Liver (tissue), 9 donors: Measurements from ENCODE around the gene PLA2G3. TPM values are rescaled to one million over a fixed set of nuclear protein-coding genes. Genes with fewer than 3 reads are reported as not detected.

Experiments used
- DNase-seq: peaks from one replicate; pipeline ENCODE4 v3.0.0-alpha.2; 2017; ENCODE audit warnings: low spot score
- H3K27ac ChIP-seq, 2 donors: one replicate each; pipeline ENCODE4 v1.7.0; 2013; ENCODE audit warnings: inconsistent platforms in 2 of 2, low read length in 2 of 2, control low read depth in 1 of 2, low read depth in 1 of 2, mild to moderate bottlenecking in 1 of 2
- H3K27me3 ChIP-seq, 4 donors: one replicate each; pipeline versions ENCODE4 v1.6.1 to v1.7.0; 2013; ENCODE audit warnings: low read length in 3 of 4, inconsistent platforms in 1 of 4, mild to moderate bottlenecking in 1 of 4, moderate library complexity in 1 of 4; ENCODE audit not compliant: control insufficient read depth in 4 of 4, insufficient read depth in 4 of 4
- H3K36me3 ChIP-seq, 4 donors: one replicate each; pipeline versions ENCODE4 v1.6.1 to v1.7.0; 2013; ENCODE audit warnings: low read length in 3 of 4, mild to moderate bottlenecking in 3 of 4, low read depth in 1 of 4, moderate library complexity in 1 of 4; ENCODE audit not compliant: control insufficient read depth in 4 of 4, insufficient read depth in 3 of 4
- H3K4me1 ChIP-seq, 4 donors: one replicate each; pipeline versions ENCODE4 v1.6.1 to v1.7.0; 2013; ENCODE audit warnings: low read length in 3 of 4, mild to moderate bottlenecking in 3 of 4, moderate library complexity in 1 of 4; ENCODE audit not compliant: control insufficient read depth in 4 of 4, insufficient read depth in 4 of 4
- H3K4me3 ChIP-seq, 3 donors: one replicate each; pipeline versions ENCODE4 v1.6.1 to v1.7.0; 2013; ENCODE audit warnings: low read length in 3 of 3, control low read depth in 1 of 3, low read depth in 1 of 3, mild to moderate bottlenecking in 1 of 3
- H3K9ac ChIP-seq, 2 donors: one replicate each; pipeline ENCODE4 v1.7.0; 2013; ENCODE audit warnings: low read length in 2 of 2, mild to moderate bottlenecking in 2 of 2, moderate library complexity in 2 of 2, control low read depth in 1 of 2, low read depth in 1 of 2
- H3K9me3 ChIP-seq, 4 donors: one replicate each; pipeline versions ENCODE4 v1.6.1 to v1.7.0; 2013; ENCODE audit warnings: low read length in 3 of 4; ENCODE audit not compliant: control insufficient read depth in 4 of 4
- ATF3 ChIP-seq: IDR thresholded peaks from 2 replicates; pipeline ENCODE4 v1.6.1; 2016; ENCODE audit warnings: antibody characterized with exemption
- CTCF ChIP-seq: fragments of 150-350 bp; IDR thresholded peaks from 2 replicates; pipeline ENCODE4 v1.5.1; 2017; ENCODE audit warnings: improper control_type of control experiment, low read depth, low read length; ENCODE audit not compliant: missing input control
- EGR1 ChIP-seq, 2 donors: IDR thresholded peaks; 2 replicates each; pipeline ENCODE4 v1.6.1; 2016 to 2018; ENCODE audit warnings: antibody characterized with exemption in 2 of 2, low read depth in 2 of 2
- FOXA2 ChIP-seq: IDR thresholded peaks from 2 replicates; pipeline ENCODE4 v1.6.1; 2016; ENCODE audit warnings: antibody characterized with exemption
- GABPA ChIP-seq, 2 donors: IDR thresholded peaks in 1 of 2; conservative IDR thresholded peaks in 1 of 2; 2 replicates each; pipeline ENCODE4 v1.6.1; 2016; ENCODE audit warnings: antibody characterized with exemption in 2 of 2, mild to moderate bottlenecking in 1 of 2, moderate library complexity in 1 of 2
- HNF4A ChIP-seq, 2 donors: conservative IDR thresholded peaks; 2 replicates each; pipeline ENCODE4 v1.6.1; 2016; ENCODE audit warnings: antibody characterized with exemption in 2 of 2, mild to moderate bottlenecking in 2 of 2
- HNF4G ChIP-seq: IDR thresholded peaks from 2 replicates; pipeline ENCODE4 v1.6.1; 2016; ENCODE audit warnings: antibody characterized with exemption
- JUND ChIP-seq, 2 donors: IDR thresholded peaks; 2 replicates each; pipeline ENCODE4 v1.6.1; 2016; ENCODE audit warnings: antibody characterized with exemption in 2 of 2
- MAX ChIP-seq: IDR thresholded peaks from 2 replicates; pipeline ENCODE4 v1.6.1; 2016; ENCODE audit warnings: antibody characterized with exemption
- NR2F2 ChIP-seq: IDR thresholded peaks from 2 replicates; pipeline ENCODE4 v1.6.1; 2016; ENCODE audit warnings: antibody characterized with exemption
- RAD21 ChIP-seq, 2 donors: IDR thresholded peaks; 2 replicates each; pipeline ENCODE4 v1.6.1; 2016; ENCODE audit warnings: antibody characterized with exemption in 2 of 2, mild to moderate bottlenecking in 2 of 2
- REST ChIP-seq: IDR thresholded peaks from 2 replicates; pipeline ENCODE4 v1.6.1; 2016; ENCODE audit warnings: antibody characterized with exemption, mild to moderate bottlenecking
- RXRA ChIP-seq, 2 donors: IDR thresholded peaks; 2 replicates each; pipeline ENCODE4 v1.6.1; 2017 to 2018; ENCODE audit warnings: antibody characterized with exemption in 2 of 2, mild to moderate bottlenecking in 1 of 2
- SP1 ChIP-seq: IDR thresholded peaks from 2 replicates; pipeline ENCODE4 v1.6.1; 2018; ENCODE audit warnings: antibody characterized with exemption, mild to moderate bottlenecking
- TAF1 ChIP-seq: conservative IDR thresholded peaks from 2 replicates; pipeline ENCODE4 v1.6.1; 2016; ENCODE audit warnings: antibody characterized with exemption, mild to moderate bottlenecking
- ZBTB33 ChIP-seq: IDR thresholded peaks from 2 replicates; pipeline ENCODE4 v1.6.1; 2016; ENCODE audit warnings: antibody characterized with exemption
- WGBS: extraction: QIAGEN DNeasy Blood & Tissue Kit; methylation state at CpG from one replicate; pipeline ENCODE4 v1.1.7; 2013; 5-methylcytosine and 5-hydroxymethylcytosine counted together
- polyA plus RNA-seq, 2 donors: library from polyadenylated mRNA; stranded (reverse) in 1 of 2; unstranded in 1 of 2; fragments of 200-250 nt in 1 of 2; fragments of >200 nt in 1 of 2; fragmentation: Nextera tagmentation in 1 of 2; extraction: Ambion mirVana in 1 of 2; gene quantifications; one replicate each; pipeline versions ENCODE4 v1.2.1 to v1.2.3, GENCODE V29; 2013 to 2015
- total RNA-seq, 2 donors: library from RNA; depleted of rRNA; stranded (reverse); fragments of >200 nt; gene quantifications; one replicate each; pipeline ENCODE4 v1.2.3, GENCODE V29; 2014
- donor health status: healthy.
- donor health status: healthy.
- donor health status: healthy.
- donor health status: healthy.
- donor health status: healthy.

Gene PLA2G3
- total and polyA plus RNA-seq, 4 donors, result not detected

- TF ChIP-seq REST (no peak), RAD21 (IDR thresholded peaks at IDR 0.05) (no peak), JUND (IDR thresholded peaks at IDR 0.05) (peak in 1 of 2 donors; percentile 11), ZBTB33 (no peak), FOXA2 (no peak), NR2F2 (no peak), ATF3 (no peak)
Observed at GRCh38 chr22:31162015-31162765, 21.9 kb upstream of the PLA2G3 start (continued).

- DNase-seq, result no peak
- Histone ChIP-seq H3K4me1 (peaks cover 11 to 32% (median 21%) of the 10 kb centered on the region in 4 donors), H3K36me3 (no peaks in the 10 kb centered on the region), H3K9me3 (no peaks in the 10 kb centered on the region), H3K27ac (peak overlapping the region; percentile 72 to 96), H3K4me3 (peak overlapping the region; percentile 75 to 100 (median 80)), H3K27me3 (no peaks in the 10 kb centered on the region), H3K9ac (peak overlapping the region in 1 of 2 donors; percentile 94)
- TF ChIP-seq HNF4A (conservative IDR thresholded peaks at IDR 0.05) (peak; percentile 32 to 53), GABPA (IDR thresholded peaks at IDR 0.05 in 1 of 2, conservative IDR thresholded peaks at IDR 0.05 in 1 of 2) (no peak), EGR1 (IDR thresholded peaks at IDR 0.05; ENCODE audit: low read depth in 2 of 2) (no peak), MAX (no peak), RAD21 (IDR thresholded peaks at IDR 0.05) (no peak)
Observed at GRCh38 chr22:31161386-31161785, 21.1 kb upstream of the PLA2G3 start.

- WGBS, result 2% methylated on average over 32 of the region's 32 CpGs
- Histone ChIP-seq H3K4me1 (peaks cover 11 to 32% (median 21%) of the 10 kb centered on the region in 4 donors), H3K9me3 (no peaks in the 10 kb centered on the region), H3K36me3 (no peaks in the 10 kb centered on the region), H3K4me3 (peak overlapping the region; percentile 75 to 100 (median 80)), H3K27me3 (no peaks in the 10 kb centered on the region), H3K9ac (peak overlapping the region; percentile 91 to 94), H3K27ac (peak overlapping the region; percentile 72 to 96)
- DNase-seq, result no peak
- TF ChIP-seq EGR1 (IDR thresholded peaks at IDR 0.05; ENCODE audit: low read depth in 2 of 2) (no peak), ATF3 (no peak), SP1 (no peak), JUND (IDR thresholded peaks at IDR 0.05) (no peak), HNF4G (no peak), ZBTB33 (no peak), GABPA (IDR thresholded peaks at IDR 0.05 in 1 of 2, conservative IDR thresholded peaks at IDR 0.05 in 1 of 2) (no peak), TAF1 (no peak), FOXA2 (no peak), RXRA (IDR thresholded peaks at IDR 0.05) (no peak), RAD21 (IDR thresholded peaks at IDR 0.05) (no peak), CTCF (no peak)
Observed at GRCh38 chr22:31160328-31160978, 20.1 kb upstream of the PLA2G3 start.
